K562 (cell line): ENCODE data around the gene INTS2.
A peak's percentile ranks its signal among the peaks of the same experiment; 100 is the strongest.

Source experiments
- GABPA ChIP-seq: fragments of 200-800 bp; sonication (Bioruptor generic); conservative IDR thresholded peaks from 2 replicates; pipeline ENCODE4 v1.6.1; 2016; ENCODE audit warnings: low read depth, missing genetic modification characterization, missing compliant biosample characterization
- POLR2A ChIP-seq: fragments of 450-650 bp; conservative IDR thresholded peaks from 2 replicates; pipeline ENCODE4 v1.6.1; 2016
- SMC3 ChIP-seq: conservative IDR thresholded peaks from 2 replicates; pipeline ENCODE4 v1.6.1; 2011; ENCODE audit warnings: low read depth, low read length, improper control_type of control experiment; ENCODE audit not compliant: insufficient read depth
- ZNF184 ChIP-seq: sonication (generic); formaldehyde crosslinking; IDR thresholded peaks from 2 replicates; pipeline ENCODE4 v1.5.0; 2020; ENCODE audit warnings: missing genetic modification reagents

DNA sequence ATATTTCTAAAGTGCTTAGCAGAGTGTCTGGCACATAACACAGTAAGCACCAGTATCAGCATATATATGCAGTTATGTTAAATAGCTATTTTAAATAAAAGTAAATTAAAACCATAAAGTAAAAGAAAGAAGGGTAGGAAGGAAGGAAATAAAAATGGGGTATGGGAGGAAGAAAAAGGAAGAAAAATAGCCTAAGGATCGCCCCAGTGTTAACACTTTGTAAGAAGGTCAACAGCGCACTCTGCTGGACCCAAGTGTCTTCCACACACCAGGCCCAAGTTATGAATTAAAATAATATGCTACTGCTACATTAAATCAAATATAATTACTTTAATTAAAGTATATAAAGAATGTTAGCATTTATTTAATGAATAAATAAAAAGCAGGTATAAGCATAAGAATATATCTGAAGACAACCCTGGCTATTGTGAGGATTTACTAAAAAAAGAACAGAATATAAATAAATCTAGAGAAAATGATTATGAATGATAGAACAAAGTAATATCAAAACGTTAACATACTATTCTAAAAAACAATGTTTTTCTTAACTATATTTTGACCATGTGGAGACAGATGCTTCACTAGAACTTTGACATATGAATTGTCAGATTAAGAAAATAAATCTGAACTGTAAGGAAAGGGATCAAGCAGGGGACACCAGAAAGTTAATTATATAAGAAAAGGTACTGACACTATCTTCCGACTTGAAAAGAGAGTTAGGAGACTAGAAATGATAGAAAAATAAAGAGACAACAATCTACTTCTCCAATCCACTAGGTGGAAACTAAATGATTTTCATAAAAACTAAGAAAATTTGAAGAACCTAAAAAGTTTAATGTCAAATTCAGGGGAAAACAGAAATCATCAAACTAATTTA, 90.4 kb downstream of the INTS2 start:
- TF ChIP-seq GABPA (tag) (no peak), POLR2A (no peak), ZNF184 (no peak), SMC3 (peak; percentile 67; the same call in 1 of the 2 replicates)
